GM21576 (cell line): Measurements from ENCODE around the gene ADPRM.

Experiments used
- ATAC-seq: cut with Tn5 transposase; IDR thresholded peaks from one replicate; pipeline ENCODE4 v1.9.1; 2021; ENCODE audit warnings: mild to moderate bottlenecking, moderate library complexity; ENCODE audit not compliant: unreplicated experiment

ADPRM gene

DNA sequence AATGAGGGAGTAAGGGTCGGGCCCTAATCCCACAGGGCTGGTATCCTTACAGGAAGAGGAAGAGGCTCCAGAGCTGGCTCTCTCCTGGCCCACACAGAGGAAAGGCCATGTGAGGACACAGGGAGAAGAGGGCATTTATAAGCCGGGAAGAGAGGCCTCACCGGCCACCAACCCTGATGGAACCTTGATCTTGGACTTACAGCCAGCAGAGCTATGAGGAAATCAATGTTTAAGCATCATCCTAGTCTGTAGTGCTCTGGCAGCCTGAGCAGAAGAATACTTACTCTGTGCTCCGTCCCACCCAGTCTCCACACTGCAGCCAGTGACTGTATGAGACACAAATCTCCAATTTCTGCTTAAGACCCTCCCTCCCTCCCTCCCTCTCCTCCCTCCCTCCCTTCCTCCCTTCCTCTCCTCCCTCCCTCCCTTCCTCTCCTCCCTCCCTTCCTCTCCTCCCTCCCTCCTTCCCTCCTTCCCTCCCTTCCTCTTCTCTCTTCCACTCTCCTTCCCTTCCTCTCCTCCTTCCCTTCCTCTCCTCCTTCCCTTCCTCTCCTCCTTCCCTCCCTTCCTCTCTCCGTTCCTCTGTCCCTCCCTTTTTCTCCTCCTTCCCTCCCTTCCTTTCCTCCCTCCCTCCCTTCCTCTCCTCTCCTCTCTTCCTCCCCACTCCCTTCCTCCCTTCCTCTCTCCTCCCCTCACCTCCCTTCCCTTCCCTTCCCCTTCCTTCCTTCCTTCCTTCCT is 41.3 kb downstream of the ADPRM start:
- ATAC-seq, result no peak

DNA sequence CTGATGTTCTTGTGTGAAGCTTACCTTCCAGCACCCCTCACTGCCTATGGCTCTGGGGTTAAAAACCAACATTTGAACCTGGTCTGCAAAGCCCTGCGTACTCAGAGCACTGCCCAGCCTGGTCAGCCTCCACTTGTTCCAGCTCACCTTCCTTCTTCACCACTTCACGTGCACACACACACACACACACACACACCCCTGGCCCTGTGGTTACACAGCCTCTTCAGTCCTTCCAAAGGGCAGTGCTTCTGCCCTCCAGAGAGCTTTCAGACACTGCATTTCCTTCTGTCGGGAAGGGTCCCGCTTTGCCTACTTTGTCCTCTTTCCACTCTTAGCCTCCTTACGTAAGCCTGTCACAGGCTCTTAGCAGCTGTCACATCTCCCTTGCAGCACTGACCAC is 42.0 kb downstream of the ADPRM start:
- no peak for ATAC-seq

DNA sequence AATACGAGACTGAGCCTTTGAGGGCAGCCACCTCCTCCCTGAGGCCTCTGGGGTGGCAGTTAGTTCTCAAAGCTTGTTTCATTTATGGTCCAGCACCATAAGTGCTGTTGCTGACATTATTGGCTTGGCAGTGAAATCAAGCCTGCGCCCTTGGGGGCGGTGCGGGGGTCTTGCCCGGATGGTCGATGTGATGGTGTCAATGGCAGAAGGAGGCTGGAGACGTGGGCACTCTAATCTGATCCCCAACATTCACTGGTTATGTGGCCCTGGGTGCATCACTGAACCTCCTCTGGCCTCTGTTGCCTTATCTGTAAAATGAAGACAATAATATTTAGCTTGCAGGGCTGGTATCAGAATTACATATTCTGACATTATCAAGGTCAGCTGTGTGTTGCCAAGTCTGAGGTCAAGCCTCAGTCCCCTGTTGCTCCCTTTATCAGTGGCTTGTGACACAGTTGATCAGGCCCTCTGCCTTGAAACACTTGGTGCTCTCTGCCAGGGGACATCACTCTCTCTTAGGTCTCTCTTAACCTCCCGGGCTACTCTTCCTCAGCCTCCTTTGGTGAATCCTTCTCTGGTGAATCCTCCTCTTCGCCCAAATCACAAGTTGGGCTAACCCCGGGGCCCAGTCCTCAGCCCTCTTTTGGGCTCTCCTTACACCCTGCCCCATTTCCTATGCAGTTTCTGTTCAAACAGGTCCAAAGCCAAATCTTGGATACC is 44.2 kb downstream of the ADPRM start:
- no peak for ATAC-seq

DNA sequence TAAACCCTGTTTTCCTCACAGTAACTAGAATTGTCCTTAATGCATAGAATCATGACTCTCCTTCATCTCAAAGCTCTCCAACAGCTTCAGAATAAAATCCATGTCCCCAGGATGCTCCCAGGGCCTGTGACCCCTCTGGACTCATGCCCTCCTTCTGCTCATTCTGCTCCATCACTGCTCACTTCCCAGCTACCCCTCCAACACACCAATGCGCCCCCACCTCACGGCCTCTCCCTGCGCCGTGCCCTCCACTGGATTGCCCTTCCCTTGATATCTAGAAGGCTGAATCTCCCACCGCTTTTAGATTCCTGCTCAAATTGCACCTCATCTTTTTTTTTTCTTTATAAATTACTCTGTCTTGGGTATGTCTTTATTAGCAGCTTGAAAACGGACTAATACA is 45.0 kb downstream of the ADPRM start:
- ATAC-seq, result no peak

DNA sequence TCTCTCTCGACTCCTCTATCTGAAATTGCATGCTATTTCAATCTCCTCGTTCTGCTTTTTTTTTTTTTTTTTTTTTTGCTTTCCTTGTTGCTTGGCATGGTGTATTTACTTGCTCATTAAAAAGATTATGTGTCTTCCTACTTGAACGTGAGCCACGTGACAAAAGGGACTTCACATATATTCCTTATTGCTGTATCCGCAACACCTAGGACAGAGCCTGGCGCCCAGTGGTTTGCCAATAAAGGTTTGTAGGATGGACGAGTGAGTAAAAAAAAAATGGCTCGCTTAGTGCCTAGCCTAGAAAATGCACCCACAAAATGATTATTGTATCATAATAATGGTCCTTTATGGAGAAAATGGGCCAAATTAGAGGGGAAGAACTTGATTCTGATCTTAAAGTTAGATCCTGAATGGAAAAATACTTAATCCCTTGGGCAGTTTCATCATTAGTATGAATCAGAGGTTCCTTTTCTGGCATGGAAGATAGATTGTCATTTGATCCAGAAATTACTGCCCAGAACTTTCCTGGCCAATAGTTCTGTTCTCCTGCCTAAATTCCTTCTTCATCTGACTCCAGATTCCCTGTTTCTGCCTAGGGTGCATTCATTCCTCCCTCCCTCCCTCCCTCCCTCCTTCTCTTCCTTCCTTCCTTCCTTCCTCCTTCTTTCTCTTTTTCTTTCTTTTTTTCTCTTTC is 46.1 kb downstream of the ADPRM start:
- ATAC-seq, result no peak

DNA sequence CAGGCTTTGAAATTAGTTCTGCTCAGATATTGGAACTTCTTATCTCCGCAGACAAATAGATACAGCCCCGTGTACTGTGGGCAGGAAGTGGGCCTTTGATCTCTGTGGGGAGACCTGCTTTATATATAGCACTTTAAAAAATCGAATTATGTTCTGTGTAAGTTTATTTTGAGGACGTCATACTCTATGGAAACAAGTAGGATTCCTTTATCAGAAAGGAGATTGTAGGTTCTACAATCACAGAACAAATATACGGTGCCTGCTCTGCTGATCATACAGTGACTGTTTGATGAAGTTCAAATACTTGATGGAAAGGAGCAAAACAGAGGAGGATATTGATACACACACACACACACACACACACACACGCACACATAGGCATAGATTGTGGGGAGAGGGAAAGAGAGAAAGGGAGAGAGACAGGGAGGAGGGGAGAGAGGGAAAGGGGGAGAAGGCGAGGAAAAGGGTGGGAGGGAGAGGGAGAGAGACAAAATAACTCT is 47.2 kb downstream of the ADPRM start:
- ATAC-seq, result no peak

DNA sequence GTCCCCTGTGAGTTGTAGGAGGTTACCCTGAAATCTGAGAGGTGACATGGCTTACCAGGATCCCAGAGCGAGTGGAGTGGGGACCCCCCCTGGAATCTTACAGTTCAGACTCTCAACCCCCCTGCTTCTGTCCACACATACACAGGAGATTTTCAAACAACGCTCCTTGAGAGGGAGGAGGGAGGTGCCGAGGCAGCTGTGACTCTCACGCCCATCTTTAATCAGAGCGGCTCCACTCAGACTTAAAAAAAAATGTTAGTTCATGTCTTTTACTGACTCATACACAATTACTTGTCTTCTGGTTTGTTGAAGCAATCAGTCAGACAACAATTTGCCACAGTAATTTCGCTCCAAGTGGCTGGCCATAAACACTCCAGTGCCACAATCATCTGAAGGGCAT is 47.8 kb downstream of the ADPRM start:
- ATAC-seq, result no peak

DNA sequence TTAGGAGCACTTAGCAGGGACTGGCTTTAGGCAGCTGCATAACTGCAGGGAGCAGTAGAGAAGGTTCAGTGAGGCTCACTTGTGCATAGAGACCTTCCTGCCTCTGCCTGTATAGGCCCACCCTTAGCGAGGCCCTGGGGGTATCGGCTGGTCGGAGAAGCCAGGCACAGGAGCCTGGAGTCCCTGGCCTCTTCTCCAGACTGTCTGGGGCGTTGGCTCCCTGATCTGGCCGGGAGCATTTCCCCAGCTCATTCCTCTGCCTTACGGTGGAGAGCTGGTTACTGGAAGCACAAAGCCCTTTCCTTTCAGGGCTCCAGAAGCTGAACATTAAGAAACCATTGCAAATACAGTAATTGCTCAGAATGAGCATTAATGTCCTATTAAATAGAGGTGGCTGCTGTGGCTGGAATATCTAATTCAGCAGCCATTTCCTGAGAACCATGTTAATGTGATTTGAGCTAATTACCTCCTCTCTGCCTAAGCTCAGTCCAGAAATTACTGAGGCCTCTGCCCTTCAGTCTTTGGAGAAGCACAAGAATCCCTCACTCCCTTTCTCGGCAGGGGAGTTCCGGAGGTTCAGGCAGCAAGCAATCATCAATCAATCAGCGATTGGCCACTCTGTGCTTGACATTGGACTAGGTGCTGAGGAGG is 51.3 kb downstream of the ADPRM start:
- ATAC-seq, result no peak

DNA sequence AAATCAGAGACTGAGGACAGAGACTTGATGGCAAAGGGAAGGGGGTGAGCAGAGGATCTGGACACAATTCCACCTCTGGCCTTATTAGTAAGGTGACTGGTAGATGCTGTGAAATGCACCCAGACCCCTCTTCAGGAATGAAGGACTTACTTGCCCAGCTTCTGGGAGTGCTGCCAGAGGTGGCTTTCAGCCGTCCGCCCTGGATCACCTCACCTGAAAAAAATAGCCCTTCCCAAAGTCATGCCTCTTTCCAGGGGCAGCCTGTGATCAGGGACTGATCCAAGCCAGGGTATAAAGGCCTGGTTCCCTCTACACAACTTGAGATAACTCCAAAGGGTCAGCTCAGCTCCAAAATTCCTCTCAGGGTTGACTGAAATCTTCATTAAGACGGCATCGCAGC is 52.8 kb downstream of the ADPRM start:
- ATAC-seq, result no peak

DNA sequence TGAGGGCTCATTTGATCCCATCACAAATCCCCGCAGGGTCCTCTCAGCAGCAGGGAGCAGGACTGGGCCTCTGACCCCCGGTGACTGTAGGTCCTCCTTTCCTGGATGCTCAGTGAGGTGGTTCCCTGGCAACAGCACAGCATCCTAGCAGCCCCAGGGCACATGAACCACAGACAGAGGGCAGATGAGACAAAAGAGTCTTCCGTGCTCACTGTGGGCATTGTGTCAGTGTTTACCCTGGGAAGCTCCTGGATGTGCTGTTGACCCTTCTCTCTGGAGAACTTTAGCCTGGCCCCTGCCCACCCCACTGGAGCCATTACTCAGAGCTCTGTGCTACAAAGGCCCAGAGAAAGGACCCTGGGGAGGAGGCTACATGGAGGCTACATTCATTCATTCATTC is 54.2 kb downstream of the ADPRM start:
- ATAC-seq, result no peak

DNA sequence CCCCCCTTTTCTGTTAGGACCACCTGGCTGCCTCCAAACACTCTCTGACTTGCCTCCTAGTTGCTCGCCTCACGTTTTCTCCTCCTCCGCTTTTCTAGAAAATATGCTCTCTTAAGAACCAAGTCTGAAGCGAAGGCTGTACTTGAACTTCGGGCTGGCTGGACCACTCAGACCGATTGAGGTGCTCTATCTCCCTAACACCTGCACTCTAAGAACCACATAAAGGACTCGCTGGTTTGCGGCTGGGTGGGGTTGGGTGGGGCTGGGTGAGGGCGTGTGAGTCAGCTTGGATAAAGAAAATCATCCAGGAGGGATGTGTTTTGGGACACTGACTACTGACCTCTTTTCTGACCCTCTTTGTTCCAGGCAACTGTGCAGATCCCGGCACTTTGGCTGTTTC is 55.3 kb downstream of the ADPRM start:
- no peak for ATAC-seq

DNA sequence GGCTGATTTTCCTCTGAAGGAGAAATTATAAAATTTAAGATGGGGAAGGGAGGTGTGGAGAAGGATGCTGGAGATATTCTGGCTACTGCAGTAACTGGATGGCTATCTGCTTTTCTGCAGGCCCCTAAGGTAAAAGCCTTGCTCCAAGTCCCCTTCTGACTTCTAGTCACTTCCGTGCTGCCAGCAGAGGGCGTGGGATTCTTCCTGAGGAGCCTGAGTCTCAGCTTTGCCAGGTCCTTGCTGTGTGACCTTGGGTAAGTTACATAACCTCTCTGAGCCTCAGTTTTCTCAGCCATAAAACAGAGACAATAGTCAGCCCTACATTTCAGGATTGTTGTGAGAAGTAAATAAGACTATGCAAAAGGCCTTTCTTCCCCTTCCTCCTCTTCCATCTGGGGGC is 56.7 kb downstream of the ADPRM start:
- ATAC-seq, result no peak

DNA sequence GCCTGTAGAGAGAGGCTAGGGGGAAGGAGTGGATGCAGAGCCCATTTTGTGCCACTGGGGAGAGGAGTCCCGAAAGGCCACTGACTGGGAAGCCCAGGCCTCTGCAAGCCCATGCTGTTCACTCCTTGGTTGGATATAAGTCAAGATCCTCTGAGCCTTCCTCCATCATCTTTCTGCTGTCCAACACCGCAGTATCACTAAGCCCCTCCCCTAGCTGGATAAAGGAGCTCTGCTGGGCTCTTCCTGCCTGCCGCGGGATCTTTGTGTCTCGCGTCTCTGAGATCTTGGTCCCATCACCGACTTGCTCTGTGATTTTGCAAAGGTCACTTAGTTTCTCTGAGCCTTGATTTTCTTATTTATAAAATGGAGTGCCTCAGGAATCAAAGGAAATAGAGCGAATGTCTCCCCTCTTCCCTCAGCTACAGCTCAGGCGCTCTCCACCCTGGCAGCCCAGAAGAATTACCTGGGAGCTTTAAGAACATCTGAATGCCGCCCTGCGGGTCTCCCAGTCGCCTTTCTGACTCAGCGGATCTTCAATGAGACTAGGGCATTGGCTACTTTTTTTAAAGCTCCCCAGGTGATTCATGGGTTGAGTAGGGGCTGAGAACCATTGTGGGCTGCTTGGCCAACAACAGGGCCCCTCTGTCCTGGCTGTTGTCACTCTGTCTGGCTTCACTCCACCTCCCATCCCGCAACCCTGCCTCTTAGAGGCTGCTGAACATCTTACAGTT is 57.6 kb downstream of the ADPRM start:
- ATAC-seq, result no peak

DNA sequence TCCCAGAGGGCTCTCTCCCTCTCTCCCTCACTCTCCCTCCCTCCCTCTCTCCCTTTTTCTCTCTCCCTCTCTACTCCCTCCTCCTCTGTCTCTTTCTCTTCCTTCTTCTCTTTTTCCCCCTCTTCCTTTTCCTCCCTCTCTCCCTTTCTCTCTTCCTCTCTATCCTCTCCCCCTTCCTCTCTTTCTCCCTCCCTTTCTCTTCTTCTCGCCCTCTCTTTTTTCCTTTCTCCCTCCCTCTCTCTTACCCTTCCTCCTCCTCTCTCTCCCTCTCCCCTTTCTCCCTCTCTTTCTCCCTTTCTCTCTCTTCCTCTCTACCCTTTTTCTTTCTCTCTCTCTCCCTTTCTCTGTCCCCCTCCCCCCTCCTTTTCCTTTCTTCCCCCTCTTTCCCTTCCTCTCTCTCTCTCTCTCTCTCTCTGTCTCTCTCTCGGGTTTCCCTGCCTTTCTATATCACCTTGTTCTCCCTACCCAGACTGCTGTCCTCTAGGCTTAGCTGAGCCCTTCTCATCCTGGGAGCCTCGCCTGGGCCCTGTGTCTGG is 58.3 kb downstream of the ADPRM start:
- no peak for ATAC-seq

DNA sequence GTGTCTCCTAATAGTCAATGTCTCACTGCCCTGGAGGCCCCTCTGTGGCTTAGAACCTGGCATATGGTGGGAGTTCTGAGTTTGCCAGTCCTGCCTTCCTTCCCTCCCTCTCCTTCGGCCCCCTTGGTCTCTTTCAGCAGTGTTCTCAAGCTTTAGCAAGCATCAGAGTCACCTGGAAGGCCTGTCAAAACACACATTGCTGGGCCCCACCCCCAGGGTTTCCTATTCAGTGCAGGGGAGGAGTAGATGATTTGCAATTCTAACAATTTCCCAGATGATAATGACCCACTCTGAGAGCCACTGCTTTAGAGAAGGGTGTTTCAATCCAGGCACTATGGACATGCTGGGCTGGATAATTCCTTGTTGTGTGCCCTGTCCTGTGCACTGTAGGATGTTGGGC is 58.8 kb downstream of the ADPRM start:
- ATAC-seq, result no peak

DNA sequence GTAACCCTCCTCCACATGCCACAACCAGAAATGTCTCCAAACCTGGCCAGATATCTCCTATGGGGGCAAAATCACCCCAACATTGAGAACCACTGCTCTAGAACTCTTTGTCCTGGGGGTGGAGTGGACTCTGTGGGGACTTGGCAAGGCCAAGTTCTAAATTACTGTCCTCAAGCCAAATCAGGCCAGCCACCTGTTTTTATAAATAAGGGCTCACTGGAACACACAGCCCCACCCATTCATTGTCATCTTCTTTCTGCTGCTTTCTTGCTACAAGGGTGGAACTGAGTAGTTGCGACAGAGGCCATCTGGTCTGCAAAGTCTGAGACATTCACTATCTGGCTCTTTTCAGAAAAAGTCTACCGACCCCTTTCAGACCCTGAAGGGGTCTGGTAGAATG is 59.2 kb downstream of the ADPRM start:
- no peak for ATAC-seq

DNA sequence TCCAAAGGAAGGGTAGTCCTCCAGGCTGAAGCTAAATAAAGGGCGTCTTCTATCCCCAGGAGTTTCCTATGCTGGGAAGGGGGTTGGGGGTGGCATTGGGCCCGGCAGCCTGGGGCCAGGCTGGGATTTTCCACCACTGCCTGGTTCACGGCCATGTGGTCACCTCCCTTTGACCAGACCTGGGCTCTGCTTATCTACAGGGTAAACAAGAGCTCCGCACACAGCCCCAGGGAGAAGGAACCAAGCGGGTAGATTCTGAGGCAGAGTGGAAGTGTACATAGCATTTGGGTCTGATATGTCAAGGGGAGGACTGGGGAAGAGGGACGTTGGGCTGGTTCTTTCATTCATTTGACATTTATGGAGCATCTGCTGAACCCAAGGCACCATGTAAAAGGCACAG is 59.7 kb downstream of the ADPRM start:
- no peak for ATAC-seq

DNA sequence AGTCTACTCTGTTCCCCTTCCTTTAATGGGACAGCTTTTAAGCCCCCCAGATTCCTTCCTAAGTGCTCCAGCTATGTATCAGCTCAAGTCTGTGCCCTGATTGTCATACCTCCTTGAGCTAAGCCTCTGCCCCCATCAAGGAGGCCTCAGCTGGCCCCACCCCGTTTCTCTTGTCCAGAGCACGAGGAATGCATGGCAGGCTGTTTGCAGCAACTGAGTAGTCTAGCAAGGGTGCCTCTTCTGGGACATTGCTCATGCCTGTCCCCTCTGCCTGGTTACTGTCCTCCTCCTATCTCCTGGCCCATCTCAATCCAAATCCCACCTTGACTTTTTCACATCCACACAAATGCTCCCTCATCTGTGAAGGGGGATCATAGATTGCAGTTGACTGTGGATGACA is 60.3 kb downstream of the ADPRM start:
- no peak for ATAC-seq

DNA sequence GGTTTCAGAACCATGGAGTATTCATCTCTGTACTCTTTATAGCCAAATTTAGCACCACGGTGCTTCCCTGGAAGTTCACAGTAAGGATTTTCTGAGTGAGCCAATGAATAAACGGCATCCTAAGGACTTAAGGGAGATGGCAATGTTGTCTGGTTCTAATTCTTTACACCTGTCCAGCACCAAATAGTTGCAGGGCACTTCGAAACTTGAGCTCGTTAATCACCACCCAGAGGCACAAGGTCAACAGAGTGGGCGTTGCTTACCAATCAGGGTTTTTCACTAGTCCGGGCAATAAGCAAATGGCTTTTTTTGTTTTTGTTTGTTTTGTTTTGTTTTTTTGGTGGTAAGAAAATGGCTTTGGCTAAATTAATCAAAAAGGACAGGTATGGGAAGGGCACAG is 60.7 kb downstream of the ADPRM start:
- no peak for ATAC-seq
